ENCODE measurements around the gene SMIM8.

The SMIM8 gene

GRCh38 chr6:87346700-87347099 lies 24.3 kb downstream of the SMIM8 start:
- no peaks in the 10 kb centered on the region for H3K36me3 ChIP-seq (ENCODE audit: low read depth)
- no peaks in the 10 kb centered on the region for H3K27me3 ChIP-seq (ENCODE audit: insufficient read depth, poor library complexity, severe bottlenecking)
- no peaks in the 10 kb centered on the region for H3K4me1 ChIP-seq (ENCODE audit: insufficient read depth, poor library complexity, severe bottlenecking)
- H3K27ac ChIP-seq (ENCODE audit: poor library complexity, severe bottlenecking): no peak overlapping the region
- no peaks in the 10 kb centered on the region for H3K9me3 ChIP-seq (ENCODE audit: severe bottlenecking)
- ATAC-seq (ENCODE audit: low read depth) (no peak), DNase-seq (ENCODE audit: low spot score) (no peak)
- no peak overlapping the region for H3K4me3 ChIP-seq (ENCODE audit: severe bottlenecking)
- TF ChIP-seq CTCF (IDR thresholded peaks at IDR 0.05; ENCODE audit: poor library complexity, severe bottlenecking): no peak

- no peak for TF ChIP-seq CTCF (IDR thresholded peaks at IDR 0.05; ENCODE audit: poor library complexity, severe bottlenecking)
- ATAC-seq (ENCODE audit: low read depth) (no peak), DNase-seq (ENCODE audit: low spot score) (no peak)
- H3K9me3 ChIP-seq (ENCODE audit: severe bottlenecking): no peaks in the 10 kb centered on the region
- no peaks in the 10 kb centered on the region for H3K4me1 ChIP-seq (ENCODE audit: insufficient read depth, poor library complexity, severe bottlenecking)
- no peaks in the 10 kb centered on the region for H3K36me3 ChIP-seq (ENCODE audit: low read depth)
- no peak overlapping the region for H3K27ac ChIP-seq (ENCODE audit: poor library complexity, severe bottlenecking)
- H3K4me3 ChIP-seq (ENCODE audit: severe bottlenecking): no peak overlapping the region
- no peaks in the 10 kb centered on the region for H3K27me3 ChIP-seq (ENCODE audit: insufficient read depth, poor library complexity, severe bottlenecking)
Observed at GRCh38 chr6:87349896-87350295, 27.5 kb downstream of the SMIM8 start.

GRCh38 chr6:87350516-87350915 lies 28.1 kb downstream of the SMIM8 start:
- H3K4me3 ChIP-seq (ENCODE audit: severe bottlenecking): no peak overlapping the region
- no peak for ATAC-seq (ENCODE audit: low read depth)
- H3K36me3 ChIP-seq (ENCODE audit: low read depth): no peaks in the 10 kb centered on the region
- H3K27ac ChIP-seq (ENCODE audit: poor library complexity, severe bottlenecking): no peak overlapping the region
- no peak for DNase-seq (ENCODE audit: low spot score)
- H3K27me3 ChIP-seq (ENCODE audit: insufficient read depth, poor library complexity, severe bottlenecking): no peaks in the 10 kb centered on the region
- TF ChIP-seq CTCF (IDR thresholded peaks at IDR 0.05; ENCODE audit: poor library complexity, severe bottlenecking): no peak
- no peaks in the 10 kb centered on the region for H3K4me1 ChIP-seq (ENCODE audit: insufficient read depth, poor library complexity, severe bottlenecking)
- H3K9me3 ChIP-seq (ENCODE audit: severe bottlenecking): no peaks in the 10 kb centered on the region

GRCh38 chr6:87351583-87351982 lies 29.2 kb downstream of the SMIM8 start:
- Histone ChIP-seq H3K27ac (ENCODE audit: poor library complexity, severe bottlenecking) (no peak overlapping the region), H3K36me3 (ENCODE audit: low read depth) (no peaks in the 10 kb centered on the region), H3K4me1 (ENCODE audit: insufficient read depth, poor library complexity, severe bottlenecking) (no peaks in the 10 kb centered on the region), H3K27me3 (ENCODE audit: insufficient read depth, poor library complexity, severe bottlenecking) (no peaks in the 10 kb centered on the region), H3K4me3 (ENCODE audit: severe bottlenecking) (no peak overlapping the region), H3K9me3 (ENCODE audit: severe bottlenecking) (no peaks in the 10 kb centered on the region)
- DNase-seq (ENCODE audit: low spot score) (no peak), ATAC-seq (ENCODE audit: low read depth) (no peak)
- TF ChIP-seq CTCF (IDR thresholded peaks at IDR 0.05; ENCODE audit: poor library complexity, severe bottlenecking): no peak

GRCh38 chr6:87356181-87356580 lies 33.8 kb downstream of the SMIM8 start:
- Histone ChIP-seq H3K4me1 (ENCODE audit: insufficient read depth, poor library complexity, severe bottlenecking) (no peaks in the 10 kb centered on the region), H3K9me3 (ENCODE audit: severe bottlenecking) (no peaks in the 10 kb centered on the region), H3K27me3 (ENCODE audit: insufficient read depth, poor library complexity, severe bottlenecking) (no peaks in the 10 kb centered on the region), H3K4me3 (ENCODE audit: severe bottlenecking) (no peak overlapping the region), H3K27ac (ENCODE audit: poor library complexity, severe bottlenecking) (no peak overlapping the region), H3K36me3 (ENCODE audit: low read depth) (no peaks in the 10 kb centered on the region)
- TF ChIP-seq CTCF (IDR thresholded peaks at IDR 0.05; ENCODE audit: poor library complexity, severe bottlenecking): no peak
- DNase-seq (ENCODE audit: low spot score) (no peak), ATAC-seq (ENCODE audit: low read depth) (no peak)
